Measurements from ENCODE around the gene APMAP.
"Not testable (repeated sequence)": the region's sequence is repeated elsewhere in the genome, so short reads cannot be mapped to it uniquely, and the experiment has no call there.

The APMAP gene

DNA sequence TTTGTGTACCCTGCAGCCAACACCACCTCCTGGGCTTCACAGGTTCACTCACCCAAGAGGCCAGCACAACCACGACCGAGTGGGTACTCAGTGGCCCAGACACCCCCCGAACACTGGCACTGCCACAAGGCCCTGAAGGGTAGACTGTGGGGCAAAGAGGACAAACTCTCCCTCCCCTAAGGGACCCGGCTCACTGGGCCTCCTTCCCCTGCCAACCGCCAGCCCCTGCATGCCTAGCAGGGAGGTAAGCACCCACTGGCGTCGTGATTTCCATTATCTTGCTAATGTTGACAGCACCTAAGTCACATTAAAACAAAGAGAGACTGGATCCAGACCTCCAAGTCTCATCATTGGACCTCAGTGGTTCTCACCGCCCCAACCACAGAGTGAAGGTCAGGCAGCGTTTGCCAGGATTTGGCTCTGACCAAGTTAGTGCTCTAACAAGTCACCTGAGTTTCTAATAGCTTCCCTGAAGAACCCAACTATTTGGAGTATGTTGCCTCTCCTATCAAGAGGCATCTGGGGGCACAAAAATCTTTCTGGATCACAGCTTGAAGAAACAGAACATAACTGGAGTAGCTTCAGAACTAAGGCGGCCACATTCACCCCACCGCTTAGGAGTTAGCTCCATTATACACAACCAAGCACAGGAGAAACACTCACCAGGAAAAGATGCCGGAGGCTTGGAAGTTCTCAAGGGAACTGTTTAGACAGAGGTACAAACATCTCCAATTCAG lies 14.0 kb upstream of the APMAP start:
- DNase-seq = no peak

DNA sequence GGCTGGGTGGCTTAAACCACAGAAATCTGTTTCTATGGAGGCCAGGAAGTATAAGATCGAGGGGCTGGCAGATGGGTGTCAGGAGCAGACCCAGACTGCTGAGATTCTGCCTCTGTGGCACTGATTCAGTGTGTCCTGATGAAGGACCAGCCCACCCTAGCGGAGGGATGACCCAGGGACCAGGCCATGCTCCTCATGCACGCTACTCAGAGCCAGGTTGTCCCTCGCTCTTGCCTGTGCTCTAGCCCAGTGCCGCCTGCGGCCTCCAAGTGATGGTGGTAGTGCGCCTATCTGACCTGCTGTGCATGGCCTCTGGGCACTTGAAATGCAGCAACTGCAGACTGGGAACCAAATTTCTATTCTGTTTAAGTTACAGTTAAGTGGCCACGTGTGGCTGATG lies 13.1 kb upstream of the APMAP start:
- no peak for DNase-seq

DNA sequence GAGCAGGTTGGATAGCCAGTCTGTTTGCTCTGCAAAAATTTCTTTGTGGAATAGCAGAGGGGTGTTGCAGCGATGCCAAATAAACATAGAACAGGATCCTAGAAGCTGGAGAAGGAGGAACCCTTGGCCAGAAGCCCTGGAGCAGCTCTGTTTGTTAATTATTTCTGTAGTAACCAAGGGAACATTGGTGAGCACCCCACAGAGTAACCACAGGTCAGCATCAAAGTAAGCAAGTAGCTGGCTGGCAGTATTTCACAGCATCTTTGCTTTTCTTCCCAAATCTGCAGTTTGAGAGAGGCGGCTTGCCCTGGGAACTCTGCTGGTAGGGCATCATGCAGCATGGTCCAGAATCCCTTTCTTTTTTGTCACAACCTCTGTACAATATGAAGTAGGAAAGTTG lies 12.7 kb upstream of the APMAP start:
- no peak for DNase-seq

DNA sequence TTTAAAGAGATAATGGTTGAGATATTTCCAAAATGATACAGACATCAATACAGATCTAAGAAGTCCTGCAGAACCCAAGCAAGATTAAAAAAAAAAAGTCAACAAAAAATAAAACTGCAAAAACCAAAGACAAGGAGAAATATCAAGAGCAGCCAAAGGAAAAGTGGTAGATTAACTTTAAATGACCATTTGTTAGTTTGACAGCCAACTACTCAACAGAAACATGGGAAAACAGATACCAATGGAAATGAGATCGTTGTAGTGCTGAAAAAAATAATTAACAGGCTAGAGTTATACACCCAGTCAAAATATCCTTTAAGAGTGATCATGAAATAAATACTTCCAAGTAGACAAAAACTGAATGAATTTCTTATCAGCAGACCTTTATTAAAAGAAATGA lies 10.5 kb upstream of the APMAP start:
- DNase-seq = no peak

DNA sequence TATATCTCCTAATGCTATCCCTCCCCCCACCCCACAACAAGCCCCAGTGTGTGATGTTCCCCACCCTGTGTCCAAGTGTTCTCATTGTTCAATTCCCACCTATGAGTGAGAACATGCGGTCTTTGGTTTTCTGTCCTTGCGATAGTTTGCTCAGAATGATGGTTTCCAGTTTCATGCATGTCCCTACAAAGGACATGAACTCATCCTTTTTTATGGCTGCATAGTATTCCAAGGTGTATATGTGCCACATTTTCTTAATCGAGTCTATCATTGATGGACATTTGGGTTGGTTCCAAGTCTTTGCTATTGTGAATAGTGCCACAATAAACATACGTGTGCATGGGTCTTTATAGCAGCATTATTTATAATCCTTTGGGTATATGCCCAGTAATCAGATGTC lies 8.8 kb upstream of the APMAP start:
- DNase-seq = not testable (repeated sequence)

DNA sequence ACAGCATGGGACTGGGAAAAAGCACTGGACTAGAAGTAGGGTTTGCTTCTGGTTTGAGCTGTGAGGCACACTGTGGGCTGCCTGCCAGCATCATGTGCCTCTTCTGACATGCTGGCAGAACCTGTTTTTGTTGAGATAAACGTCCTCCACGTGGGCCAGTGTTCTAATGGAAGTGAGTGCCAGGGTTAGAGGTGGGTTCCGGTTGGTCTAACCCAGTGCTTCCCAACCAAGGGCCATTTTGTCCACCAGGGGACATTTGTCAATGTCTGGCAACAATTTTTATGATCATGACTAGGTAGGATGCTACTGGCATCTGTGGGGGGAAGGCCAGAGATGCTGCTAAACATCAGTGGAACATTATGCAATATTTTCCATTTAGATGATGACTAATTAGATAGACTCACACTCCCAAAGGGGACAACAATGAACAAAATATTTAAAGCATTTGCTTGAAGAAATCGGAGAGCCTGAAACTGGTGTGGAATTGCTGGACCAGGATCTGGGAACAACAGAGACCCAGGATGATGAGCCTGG lies 7.8 kb upstream of the APMAP start:
- DNase-seq = no peak

DNA sequence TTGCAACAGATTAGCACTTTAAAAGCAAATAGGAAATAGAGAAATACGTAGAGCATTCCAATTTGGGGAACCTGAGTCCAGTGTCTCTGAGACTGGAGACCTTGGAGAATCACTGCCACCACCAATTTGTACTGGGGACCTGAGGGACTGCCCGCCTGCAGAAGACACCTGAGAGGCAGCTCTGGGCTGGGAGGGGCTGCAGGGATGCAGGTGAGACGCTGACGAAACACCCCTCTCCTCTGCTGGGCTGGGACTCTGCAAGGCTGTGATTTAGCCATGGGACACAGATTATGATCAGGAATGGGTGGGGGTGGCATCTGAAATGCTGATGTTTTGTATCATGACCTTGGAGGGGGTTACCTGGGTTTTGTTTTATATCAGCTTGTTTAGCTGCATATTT lies 7.0 kb upstream of the APMAP start:
- no peak for DNase-seq

DNA sequence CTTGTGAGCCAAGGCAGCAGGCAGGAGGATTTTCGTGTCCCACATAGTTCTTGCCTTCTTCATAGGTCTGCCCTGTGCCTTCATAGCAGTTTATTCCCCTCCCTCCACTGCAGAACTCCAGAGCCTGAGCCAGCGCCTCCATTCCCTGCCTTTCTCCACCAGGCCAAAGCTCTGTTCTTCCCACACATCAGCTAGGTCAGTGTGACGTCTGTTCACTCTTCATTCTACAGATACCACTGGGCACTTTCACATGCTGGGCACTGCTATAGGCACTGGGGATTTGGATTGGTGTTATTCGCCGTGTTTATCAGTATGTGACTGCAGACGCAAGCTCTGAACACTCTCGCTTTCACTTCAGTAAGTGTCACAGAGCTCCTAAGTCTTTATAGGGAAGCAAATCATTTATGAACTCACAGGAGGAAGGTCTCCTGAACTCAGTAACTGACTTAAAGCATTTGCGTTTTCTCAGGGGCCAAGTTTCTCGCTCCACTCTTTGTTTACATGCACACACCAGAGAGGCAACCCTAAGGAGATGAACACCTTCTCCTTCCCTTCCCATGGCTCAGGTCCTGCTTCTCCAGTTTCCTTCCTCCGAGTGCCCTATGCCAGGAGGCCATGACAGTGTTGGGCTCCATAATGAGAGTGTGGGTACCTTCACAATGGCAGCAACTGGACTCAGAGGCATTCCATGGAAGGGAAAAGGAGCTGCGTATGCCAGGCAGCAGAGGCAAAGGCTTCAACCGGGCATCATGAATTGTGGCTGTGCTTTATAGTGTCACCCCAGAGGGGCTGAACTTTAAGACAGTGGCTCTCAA lies 6.3 kb upstream of the APMAP start:
- no peak for DNase-seq

DNA sequence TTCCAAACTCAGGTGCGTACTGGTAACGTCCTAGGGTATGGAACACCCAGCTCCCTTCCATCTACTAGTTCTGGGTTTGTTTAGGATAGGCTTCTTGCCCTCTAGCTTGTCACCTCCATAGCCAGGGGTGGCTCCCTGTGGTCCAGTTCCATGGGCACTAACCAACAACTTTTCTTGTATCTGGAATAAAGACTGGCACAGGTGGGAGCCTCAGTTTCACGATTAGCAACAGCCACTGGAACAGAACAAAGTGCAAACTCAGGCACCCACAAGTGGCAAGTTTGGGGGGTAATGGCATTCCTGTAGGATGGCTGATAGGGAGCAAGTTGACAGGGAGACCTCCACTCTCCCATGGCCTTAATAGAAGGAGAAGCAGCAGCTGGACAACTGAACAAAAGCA lies 5.6 kb upstream of the APMAP start:
- no peak for DNase-seq

DNA sequence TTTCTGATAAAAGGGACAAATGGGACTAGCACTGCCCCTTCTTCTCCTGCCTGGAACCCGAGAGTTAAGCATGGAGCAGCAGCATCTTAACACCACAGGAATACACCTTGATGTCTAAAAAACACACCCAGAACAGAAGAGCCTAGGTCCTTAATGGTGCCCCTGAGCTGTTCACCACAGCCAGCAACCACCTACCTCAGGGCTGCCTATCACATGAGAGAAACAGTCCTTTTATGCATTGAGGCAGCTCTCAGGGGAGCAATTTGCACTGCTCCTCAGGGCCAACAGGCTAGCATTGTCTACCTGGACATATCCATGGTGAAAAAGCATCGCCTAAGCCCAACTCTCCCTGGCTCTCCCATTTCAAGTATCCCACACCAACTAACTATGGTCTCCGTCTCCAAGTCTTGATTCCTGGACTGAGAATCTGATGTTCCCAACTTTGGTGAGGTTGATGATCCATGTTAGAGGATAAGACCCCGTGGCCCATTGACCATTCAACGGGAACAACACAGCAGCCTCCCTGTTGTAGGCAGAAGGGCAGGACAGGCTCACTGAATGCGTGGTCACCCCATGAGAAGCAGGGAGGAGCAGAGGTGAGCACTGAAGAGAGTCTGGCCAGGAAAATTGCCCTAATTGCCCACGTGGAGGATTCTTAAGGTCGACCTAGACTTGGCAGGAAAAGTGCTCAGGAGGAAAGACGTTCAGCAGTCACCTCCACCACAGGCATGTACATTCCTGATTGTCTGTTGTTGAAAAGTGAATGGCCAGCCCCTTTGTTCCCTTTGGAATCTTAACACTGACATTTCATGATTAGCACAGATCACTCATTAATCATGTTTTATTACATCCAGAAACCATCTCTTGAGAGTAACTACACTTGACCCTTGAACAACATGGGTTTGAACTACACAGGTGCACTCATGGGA lies 4.2 kb upstream of the APMAP start:
- DNase-seq = no peak

DNA sequence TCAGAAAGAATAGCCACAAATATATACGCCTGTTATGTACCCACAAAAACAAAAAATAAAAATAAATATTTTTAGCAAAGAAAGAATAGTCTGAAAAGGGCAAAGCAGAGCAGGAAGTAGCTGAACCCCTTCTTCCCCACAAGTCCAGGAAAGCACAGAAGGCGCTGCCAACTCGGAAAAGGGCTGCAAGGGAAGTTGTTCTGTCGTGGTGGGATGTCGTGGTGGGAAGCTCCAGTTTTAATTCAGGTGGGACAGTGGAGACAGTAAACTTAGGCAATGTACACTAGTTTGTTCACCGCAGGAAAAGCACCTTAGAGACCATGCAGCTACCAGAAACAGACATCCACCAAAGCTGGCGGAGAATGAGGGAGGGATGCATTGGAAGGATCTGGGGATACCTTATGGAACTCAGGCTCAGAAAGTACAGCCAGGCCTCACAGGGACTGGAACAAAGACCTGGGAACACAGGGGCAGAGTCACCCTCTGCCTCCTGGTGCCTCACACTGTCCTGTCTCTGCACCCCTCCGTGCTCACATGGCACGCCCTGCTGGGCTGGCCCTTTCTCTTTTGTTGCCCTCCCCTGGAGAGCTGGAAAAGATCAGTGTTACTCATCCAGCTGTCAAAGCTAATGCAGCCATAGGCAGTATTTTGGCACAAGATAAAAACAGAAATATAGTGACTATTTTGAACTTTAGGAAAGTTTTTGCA lies 3.3 kb upstream of the APMAP start:
- no peak for DNase-seq

DNA sequence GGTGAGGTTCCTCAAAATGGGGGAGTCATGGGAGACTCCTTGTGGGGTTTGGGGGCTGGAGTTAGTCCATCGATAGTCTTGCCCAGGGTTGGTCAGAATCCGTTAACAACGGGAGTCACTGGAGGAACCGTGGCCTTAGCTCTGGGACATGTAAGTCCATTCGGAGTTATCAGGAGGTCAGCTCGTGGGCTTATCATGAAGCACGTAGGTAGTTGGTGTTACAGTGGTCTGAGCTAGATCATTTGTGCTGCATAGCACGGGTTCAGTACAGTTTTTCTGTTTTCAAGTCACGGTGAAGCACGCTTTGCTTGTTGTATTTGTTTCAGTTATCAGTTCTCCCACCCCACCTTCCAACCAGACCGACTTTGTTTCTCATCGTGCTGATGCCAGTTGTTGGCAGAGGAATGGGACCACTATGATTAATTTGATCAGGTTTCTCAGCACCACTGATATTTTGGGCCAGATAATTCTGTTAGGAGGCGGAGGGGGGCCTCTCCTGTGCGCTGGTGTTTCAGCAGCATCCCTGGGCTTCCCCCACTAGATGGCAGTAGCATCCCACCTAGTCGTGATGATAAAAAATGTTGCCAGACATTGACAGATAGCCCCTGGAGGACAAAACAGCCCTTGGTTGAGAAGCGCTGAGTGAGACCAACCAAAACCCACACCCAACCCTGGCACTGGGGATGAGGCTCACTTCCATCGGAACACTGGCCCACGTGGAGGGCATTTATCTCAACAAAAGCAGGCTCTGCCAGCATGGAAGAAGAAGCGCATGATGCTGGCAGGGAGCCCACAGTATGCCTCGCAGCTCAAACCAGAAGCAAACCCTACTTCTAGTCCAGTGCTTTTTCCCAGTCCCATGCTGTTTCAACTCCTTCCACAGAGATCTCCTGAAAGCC lies 2.2 kb upstream of the APMAP start:
- peak; percentile 87 for DNase-seq

DNA sequence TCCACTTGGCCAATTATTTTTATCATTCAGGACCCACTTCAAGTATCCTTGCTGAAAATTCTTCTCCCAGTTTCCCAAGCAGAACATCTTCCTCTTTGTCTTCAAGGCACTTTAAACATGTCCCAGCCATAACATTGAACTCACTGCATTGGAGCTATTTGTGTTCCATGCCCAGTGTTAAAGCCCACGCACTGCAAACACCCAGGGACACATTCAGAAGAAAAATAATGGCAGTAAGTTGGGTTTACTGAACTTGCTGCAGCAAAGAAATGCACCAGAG lies 1.6 kb upstream of the APMAP start:
- no peak for DNase-seq

DNA sequence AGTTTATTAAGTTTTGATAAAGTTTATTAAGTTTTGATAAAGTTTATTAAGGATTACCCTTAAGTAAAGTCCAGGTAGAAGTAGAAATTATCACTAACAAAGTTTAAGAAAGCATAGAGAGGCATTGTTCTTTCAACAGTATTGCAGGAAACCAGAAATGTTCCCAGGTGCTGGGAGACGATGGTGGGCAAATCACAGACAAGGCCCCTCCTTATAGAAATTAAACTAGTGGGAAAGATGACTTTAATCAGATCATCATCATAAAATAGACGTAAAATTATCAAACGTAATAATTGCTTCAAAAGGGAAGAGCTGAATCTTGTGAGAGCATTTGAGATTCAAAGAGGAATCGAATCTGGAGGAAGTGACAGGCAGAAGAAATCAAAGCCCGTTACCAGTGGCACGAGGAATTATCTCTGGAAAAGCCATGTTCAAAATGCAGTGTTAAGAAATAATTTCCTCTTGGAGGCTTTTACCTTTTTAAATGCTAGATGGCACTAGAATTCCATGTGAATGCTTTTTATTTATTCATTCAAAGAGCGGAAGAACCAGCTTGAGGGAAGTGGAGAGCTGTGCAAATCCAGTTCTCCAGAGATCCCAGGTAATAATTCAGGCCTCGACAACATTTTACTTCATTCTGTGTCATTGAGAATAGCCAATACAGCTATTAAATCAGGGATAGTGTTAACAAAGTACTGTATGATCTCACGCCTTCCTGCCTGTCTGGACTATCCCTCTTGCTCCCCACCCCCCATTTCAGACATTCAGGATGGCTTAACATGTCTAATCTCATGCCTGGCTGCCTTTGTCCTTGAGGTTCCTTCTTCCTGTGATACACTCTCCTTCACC lies 1.0 kb upstream of the APMAP start:
- no peak for DNase-seq

DNA sequence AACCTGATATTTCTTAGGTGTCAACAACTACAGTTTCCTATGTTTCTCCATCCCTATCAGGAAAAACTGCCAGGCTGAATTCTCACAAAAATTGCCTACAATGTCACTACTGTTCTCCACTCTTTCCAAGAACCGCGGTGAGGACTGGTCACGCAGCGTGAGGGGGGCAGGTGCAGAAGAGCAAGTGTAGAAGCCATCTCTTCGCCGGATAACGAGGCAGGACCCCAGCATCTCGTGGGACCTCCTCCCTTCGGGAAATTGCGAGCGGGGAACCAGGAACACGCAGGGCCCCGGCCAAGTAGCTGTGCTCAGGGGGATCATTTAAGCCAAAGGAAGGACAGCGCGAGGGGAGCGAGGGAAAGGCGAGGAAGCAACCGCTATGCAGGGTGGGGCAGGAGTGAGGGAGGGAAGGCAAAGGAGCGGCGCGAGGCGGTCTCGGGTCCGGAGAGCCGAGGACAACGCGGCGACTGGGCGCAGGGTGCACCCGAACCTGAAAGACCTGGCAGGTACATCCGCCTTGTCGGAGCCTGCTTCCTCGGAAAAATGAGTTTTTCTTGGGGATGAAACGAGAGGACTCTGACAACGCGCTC lies 559 bp downstream of the APMAP start:
- DNase-seq = no peak

DNA sequence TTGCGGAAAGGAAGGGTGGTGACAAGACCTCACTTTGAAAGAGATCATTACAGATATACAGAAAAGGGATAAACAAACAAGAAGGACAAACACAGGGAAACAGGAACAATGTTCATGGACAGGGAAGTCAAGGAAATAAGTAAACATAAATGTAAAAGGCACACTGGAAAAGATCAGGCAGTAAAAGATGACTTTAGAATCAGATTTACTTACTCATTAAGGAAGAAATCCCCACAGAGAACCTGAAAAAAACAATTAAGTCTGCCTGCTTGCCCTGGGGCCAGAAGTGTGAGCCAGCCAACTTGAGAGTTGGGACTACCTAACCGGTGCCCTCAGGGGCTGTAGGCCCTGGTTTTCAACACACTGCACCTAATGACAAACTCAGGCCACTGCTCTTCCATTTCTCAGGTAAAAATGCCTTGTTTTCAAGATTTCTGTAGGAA lies 1.7 kb downstream of the APMAP start:
- no peak for DNase-seq

DNA sequence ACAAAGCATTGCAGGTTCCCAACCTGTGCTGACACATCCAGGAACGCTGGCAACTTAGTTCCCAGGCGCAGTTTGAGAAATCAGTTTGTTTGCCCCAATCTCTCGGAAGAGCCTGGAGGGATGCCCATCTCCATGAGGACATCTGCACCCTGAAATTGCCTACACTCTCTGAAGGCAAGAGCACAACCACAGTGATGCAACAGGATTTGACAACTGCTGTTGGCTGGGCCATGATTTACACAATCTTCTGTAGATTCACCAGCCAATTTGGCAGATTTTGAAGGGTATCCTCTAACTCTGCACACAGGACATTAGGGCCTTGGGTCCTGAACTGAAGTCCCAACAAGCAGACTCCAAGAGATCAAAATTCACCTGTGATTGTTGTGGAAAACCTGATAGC lies 3.4 kb downstream of the APMAP start:
- no peak for DNase-seq

DNA sequence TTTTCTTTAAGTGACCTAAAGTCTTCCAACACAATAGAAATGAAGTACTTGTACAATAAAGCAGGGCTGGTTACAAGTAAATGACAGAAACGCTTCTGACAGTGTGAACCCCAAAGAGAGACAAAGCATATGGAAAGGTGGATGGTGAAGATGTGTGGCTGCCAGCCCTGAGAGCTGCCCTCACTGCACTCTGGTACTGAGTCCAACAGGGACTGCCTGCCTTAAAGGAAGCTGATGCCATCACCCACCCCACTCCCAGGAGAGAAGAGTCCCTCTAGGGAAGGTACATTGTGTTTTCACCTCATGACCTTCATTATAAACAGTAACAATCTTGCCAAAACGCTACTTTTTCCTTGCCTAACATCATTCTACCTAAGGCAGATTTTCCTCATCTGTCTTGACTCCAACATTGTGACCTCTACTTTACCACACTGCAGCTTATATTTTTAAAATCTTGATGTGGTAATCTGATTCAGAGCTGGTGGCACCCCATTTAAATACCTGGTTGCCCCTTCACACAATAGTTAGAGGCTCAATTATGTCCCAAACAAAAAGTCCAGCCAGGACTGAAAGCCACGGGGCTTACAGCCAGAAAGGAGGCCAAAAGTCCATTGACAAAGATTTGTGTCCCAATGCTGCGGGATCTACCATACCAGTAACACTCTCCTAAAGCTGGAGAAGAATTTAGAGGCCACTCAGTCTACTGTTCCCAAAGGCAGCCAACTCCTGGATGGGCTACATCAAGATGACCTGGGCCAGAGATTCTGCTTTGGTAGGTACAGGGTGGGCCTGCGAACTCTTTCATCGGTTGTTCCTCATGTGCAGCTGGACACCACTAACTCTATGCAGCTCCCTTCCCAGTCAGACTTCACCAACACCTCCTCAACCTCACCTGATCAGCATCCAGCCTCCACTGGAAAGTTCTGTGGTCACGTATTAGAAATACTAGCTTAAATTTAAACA lies 4.4 kb downstream of the APMAP start:
- DNase-seq = no peak

DNA sequence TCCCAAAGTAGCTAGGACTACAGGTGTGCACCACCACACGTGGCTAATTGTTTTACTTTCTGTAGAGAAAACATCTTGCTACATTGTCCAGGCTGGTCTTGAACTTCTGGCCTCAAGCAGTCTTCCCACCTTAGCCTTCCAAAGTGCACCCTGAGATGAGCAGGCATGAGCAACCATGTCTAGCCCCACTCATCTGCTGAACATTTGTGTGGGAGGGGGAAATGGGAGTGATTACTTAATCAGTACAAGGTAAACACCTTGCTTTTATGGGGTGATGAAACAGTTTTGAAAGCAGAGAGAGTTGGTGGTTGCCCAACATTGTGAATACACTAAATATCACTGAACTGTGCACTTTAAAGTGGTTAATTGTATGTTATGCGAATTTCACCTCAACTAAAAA lies 5.3 kb downstream of the APMAP start:
- no peak for DNase-seq
